Left renal cortex interstitium (tissue), 4 donors: ENCODE data around the gene NLGN1. TPM values are rescaled to one million over a fixed set of nuclear protein-coding genes. Genes with fewer than 3 reads are reported as not detected.
"Not testable (repeated sequence)": the region's sequence is repeated elsewhere in the genome, so short reads cannot be mapped to it uniquely, and the experiment has no call there.

Source experiments
- DNase-seq, 4 donors: peaks; one replicate each; pipeline ENCODE4 v3.0.0-alpha.2; 2013; ENCODE audit warnings: low read depth in 4 of 4, low spot score in 2 of 4, missing footprints in 1 of 4
- polyA plus RNA-seq, 4 donors: library from polyadenylated mRNA; unstranded; fragments of 120-200 nt; gene quantifications; one replicate each; pipeline ENCODE4 v1.2.1, GENCODE V29; 2013; ENCODE audit not compliant: insufficient read length in 4 of 4

NLGN1 gene
- polyA plus RNA-seq, 4 donors: 1.7 to 3.9 (median 2.8) TPM

- no peak for DNase-seq
These were observed 150.7 kb downstream of the NLGN1 start for GRCh38 chr3:173548261-173548660.

- DNase-seq: no peak
These were observed 155.0 kb downstream of the NLGN1 start for GRCh38 chr3:173552526-173552925.

DNA sequence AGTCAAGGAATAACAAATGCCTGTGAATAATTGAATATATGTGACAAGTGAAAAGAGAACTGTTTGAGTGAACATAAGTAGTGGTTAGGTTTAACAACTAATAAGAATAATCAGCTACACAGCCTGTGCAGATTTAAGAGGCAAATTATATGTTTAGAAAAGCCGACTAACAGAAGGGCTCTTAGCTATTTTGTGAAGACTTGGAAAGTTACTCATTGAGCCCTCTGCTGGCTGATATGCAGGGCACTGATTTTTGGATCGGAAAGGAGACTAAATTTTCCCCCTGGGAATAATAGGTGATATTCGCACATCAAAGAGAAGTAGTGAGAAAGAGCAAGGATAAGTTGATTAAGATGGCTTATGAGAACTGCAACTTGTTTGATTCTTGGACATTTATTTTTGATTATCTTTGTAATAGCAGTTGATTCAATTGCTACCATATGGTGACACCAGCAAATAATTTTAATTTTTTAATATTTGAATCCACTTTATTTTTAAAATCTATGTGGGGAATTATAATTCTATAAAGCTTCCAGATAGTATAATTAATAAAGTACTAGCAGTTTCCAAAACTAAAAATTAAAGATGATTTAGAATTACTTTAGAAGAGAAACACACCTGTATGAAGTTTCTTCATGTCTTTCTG, 156.2 kb downstream of the NLGN1 start:
- DNase-seq: peak in 2 of 4 donors; percentile 2 to 20

- no peak for DNase-seq
These were observed 159.0 kb downstream of the NLGN1 start for GRCh38 chr3:173556546-173556945.

- no peak for DNase-seq
These were observed 170.5 kb downstream of the NLGN1 start for GRCh38 chr3:173567997-173568396.

GRCh38 chr3:173568623-173569022, 171.1 kb downstream of the NLGN1 start:
- no peak for DNase-seq

GRCh38 chr3:173583496-173583895, 186.0 kb downstream of the NLGN1 start:
- DNase-seq: no peak

- peak in 3 of 4 donors; percentile 37 to 71 (median 45) for DNase-seq
These were observed 186.7 kb downstream of the NLGN1 start for GRCh38 chr3:173584093-173584837.

- DNase-seq: peak in 3 of 4 donors; percentile 34 to 63 (median 56)
These were observed 187.6 kb downstream of the NLGN1 start for GRCh38 chr3:173584838-173585831.

DNA sequence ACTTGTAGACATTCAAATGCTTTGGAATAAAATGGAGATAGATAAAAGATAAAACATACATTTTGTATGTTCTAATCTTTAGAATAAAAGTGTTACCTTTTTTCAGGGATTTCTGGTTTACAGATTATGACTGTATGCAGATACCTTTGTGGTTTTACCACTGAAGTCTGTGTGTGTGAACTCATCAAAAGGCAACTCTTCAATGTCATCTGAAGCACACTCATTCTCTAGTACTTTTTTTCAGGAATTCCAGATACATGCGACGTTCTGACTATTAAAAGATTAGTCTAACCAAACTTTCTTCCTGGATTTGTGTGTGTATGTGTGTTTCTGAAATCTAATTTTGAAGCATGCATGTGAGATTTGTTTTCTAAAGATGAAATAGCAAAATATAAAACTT, 188.6 kb downstream of the NLGN1 start:
- no peak for DNase-seq

- no peak for DNase-seq
These were observed 189.5 kb downstream of the NLGN1 start for GRCh38 chr3:173587055-173587454.

DNA sequence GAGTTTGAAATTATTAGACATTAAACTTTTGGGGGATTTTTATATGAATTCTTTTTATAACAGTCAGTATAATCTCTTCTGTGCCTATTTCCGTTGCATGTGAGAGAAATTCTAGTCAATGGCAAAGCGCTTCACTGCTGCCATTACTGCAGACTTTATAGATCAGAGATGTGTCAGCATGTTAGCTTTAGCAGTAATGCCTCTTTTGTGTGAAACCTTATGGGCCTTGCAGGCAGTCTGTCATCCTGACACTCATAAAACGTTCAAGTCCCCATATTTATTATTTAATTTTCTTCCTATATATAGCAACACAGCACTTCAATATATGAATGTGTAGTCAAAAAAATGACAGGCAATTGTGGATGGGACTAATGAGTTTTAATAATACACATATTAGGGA, 191.0 kb downstream of the NLGN1 start:
- DNase-seq: no peak

DNA sequence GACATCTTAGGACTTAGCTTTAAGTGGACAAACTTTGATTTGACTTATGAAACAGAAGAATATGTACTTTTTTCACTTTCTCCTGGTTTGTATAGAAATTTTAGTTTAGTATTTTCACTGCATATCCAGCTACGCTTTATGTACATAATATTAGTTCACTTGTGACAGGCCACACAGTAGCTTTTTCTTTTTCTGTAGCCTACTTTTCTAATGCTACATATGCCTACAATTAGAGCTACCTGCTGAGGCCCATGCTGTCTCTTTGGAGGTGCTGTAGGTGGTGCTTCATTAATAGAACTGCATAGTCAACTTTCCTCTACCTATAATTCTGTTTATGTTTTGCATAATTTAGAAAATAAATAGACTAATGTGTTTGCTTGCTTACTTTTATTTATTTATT, 191.6 kb downstream of the NLGN1 start:
- no peak for DNase-seq

DNA sequence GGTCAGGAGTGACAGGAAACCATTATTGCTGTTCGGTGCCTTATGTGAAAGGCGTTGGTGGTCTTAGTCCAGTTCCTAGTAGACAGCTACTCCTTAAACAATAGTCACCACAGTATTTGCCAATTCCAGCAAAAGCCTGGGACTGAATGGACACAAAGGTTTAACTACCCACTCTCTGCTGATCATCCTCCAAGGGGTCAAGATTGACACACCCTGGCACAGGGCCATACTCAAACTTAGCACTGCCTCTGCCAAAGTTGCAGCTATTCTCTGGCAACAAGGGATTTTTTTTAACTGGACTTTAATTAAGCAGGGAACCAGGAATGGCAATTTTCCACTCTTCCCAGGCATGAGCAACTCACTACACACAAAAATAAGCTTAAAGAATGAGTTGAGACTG, 193.9 kb downstream of the NLGN1 start:
- no peak for DNase-seq

DNA sequence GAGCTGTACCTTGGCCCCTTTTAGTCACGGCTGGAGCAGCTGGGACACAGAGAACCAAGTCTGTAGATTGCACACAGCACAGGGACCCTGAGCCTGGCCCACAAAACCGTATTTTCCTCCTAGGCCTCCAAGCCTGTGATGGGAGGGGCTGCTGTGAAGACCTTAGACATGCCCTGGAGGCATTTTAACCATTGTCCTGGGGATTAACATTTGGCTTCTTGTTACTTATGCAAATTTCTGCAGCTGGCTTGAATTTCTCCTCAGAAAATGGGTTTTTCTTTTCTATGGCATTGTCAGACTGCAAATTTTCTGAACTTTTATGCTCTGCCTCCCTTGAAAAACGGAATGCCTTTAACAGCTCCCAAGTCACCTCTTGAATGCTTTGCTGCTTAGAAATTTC, 197.3 kb downstream of the NLGN1 start:
- DNase-seq: not testable (repeated sequence)

GRCh38 chr3:173599673-173600072, 202.1 kb downstream of the NLGN1 start:
- DNase-seq: no peak

DNA sequence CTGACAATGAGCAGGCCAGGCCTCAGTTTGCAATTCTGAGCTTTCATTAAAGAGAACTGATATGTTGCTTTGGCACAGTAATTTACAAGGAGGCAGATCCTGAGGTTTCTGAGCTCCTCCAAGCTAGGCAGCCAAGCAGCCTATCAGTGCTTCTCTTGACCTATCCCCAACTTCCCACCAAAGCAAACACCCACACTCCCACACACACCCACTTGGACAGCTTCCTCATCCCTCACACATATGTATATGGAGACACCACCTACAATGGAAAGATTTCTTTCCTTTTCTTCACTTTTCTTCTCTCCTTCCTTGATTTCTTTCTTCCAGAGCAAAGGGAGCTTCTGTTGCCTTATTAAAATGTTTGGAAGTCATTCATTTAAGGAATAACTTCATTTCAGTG, 217.0 kb downstream of the NLGN1 start:
- no peak for DNase-seq

DNA sequence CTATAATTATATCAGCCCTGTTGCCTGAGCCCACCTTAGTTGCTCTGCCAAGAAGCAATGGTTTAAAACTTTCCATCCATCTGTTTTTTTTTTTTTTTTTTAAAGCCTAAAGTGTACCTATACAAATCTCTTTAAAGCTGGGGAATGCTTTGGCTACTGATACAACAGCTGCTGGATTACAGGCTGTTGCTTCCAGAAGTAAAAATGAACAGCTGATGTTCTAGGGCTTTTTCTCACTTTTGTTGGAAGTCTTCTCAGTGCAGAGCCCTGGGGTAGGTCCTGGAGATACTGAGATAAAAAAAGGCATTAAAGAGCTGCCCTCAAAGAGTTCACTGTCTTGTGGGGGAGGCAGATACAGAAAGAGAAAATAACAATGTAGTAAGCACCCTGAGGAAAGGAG, 218.1 kb downstream of the NLGN1 start:
- DNase-seq: no peak

DNA sequence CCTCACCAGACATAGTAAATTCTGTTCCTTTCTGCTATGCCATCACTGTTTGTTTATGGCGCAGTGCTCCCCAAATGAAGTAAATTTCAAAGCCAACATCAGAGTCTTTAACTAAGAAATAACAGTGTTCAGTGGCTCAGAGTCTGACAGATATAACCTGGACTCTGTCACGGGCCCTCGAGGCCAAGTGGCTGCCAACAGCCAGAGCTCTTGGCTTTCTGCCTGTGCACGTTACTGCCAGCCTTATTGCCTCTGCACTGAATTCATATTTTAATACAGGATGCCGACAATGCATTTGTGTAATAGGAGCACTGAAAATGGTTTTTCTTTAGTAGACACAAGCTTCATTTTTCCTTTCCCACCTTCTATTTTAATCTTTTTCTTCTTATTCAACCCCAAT, 219.9 kb downstream of the NLGN1 start:
- no peak for DNase-seq

- no peak for DNase-seq
These were observed 220.6 kb downstream of the NLGN1 start for GRCh38 chr3:173618148-173618547.

DNA sequence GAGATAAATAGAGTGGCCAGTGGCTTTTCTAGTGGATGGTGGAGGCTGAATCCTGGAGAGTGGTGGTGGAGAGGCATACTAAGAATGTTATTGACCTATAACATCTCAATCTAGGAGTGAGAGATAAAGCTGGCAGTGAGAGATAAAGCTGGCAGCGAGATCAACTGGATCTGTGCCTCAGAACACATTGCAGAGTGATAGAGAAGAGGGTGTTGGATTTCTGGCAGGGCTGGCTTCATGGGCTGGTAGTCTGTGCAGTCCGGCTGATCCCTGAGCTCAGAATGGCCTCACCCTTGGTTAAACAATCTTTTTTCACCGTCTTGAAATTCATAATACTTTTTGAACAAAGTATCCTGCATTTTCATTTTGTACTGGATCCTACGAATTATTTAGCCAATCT, 221.2 kb downstream of the NLGN1 start:
- DNase-seq: no peak
